Lower lobe of right lung (tissue), 2 donors: ENCODE data around the gene SERPINA4. TPM values are rescaled to one million over a fixed set of nuclear protein-coding genes. Genes with fewer than 3 reads are reported as not detected.

Experiments
- ATAC-seq, 2 donors: fragments of 200-7000 bp; cut with Tn5 transposase; one replicate each; pipeline ENCODE4 v1.9.1; 2020 to 2022; ENCODE audit warnings: mild to moderate bottlenecking in 2 of 2, moderate library complexity in 2 of 2
- DNase-seq: peaks from one replicate; pipeline ENCODE4 v3.0.0-alpha.2; 2020
- H3K27ac ChIP-seq: fragments of 200-600 bp; one replicate; pipeline ENCODE4 v1.8.0; 2022
- H3K27me3 ChIP-seq: fragments of 200-600 bp; one replicate; pipeline ENCODE4 v1.8.0; 2022; ENCODE audit warnings: low read depth
- H3K36me3 ChIP-seq: fragments of 200-600 bp; one replicate; pipeline ENCODE4 v1.8.0; 2022; ENCODE audit warnings: mild to moderate bottlenecking
- H3K4me1 ChIP-seq: fragments of 200-600 bp; one replicate; pipeline ENCODE4 v1.8.0; 2022
- H3K4me3 ChIP-seq: fragments of 200-600 bp; one replicate; pipeline ENCODE4 v1.8.0; 2022; ENCODE audit warnings: mild to moderate bottlenecking
- H3K9me3 ChIP-seq: fragments of 200-600 bp; one replicate; pipeline ENCODE4 v1.8.0; 2022
- intact Hi-C: fragments of 100-400 bp; cut with DNase I; formaldehyde crosslinking; loops from one replicate; pipeline ENCODE4 v1.11.0; 2022
- total RNA-seq: library from RNA; stranded (reverse); fragmentation: NEBNext Ultra II Directional; extraction: Animal tissue kit (Norgen Biotek cat#: 25700); gene quantifications from one replicate; pipeline ENCODE4 v1.2.1, GENCODE V29; 2021
- TF ChIP-seq, protein P1 (sequence below): fragments of 200-600 bp; IDR thresholded peaks from one replicate; pipeline ENCODE4 v1.8.0; 2022; ENCODE audit warnings: antibody characterized with exemption, mild to moderate bottlenecking
- donor health status: DM: no; HTN: yes; CAD: no; lungs with severe emphysema.

Gene SERPINA4
- total RNA-seq, 1 donor from 2014 or later, result not detected

DNA sequence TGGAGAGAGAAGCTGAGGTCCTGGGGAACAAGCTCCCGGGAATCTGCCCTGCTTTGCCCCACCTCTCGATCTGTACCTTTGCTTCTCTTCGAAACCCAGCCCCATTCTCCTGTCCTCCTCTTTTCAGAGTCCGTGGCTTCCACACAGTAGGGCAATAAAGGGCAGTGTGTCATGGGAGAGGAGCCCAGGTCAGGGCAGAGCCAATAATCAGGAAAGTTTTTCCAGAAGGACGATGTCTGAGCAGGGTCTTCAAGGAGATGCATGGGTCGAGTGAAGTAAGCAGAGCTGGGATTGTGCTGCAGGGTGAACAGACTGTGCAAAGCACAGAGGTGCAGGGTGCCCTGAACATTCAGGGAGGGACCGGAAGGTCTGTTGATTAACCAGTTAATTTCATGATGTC lies 22.1 kb upstream of the SERPINA4 start:
- DNase-seq (no peak), ATAC-seq (no peak)
- Histone ChIP-seq H3K4me1 (no peaks in the 10 kb centered on the region), H3K4me3 (no peak overlapping the region), H3K27me3 (peaks cover 10% of the 10 kb centered on the region), H3K9me3 (no peaks in the 10 kb centered on the region), H3K27ac (no peak overlapping the region), H3K36me3 (no peaks in the 10 kb centered on the region)
- TF ChIP-seq, protein P1, sequence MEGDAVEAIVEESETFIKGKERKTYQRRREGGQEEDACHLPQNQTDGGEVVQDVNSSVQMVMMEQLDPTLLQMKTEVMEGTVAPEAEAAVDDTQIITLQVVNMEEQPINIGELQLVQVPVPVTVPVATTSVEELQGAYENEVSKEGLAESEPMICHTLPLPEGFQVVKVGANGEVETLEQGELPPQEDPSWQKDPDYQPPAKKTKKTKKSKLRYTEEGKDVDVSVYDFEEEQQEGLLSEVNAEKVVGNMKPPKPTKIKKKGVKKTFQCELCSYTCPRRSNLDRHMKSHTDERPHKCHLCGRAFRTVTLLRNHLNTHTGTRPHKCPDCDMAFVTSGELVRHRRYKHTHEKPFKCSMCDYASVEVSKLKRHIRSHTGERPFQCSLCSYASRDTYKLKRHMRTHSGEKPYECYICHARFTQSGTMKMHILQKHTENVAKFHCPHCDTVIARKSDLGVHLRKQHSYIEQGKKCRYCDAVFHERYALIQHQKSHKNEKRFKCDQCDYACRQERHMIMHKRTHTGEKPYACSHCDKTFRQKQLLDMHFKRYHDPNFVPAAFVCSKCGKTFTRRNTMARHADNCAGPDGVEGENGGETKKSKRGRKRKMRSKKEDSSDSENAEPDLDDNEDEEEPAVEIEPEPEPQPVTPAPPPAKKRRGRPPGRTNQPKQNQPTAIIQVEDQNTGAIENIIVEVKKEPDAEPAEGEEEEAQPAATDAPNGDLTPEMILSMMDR, result no peak
- intact Hi-C loops, result no loop called here

DNA sequence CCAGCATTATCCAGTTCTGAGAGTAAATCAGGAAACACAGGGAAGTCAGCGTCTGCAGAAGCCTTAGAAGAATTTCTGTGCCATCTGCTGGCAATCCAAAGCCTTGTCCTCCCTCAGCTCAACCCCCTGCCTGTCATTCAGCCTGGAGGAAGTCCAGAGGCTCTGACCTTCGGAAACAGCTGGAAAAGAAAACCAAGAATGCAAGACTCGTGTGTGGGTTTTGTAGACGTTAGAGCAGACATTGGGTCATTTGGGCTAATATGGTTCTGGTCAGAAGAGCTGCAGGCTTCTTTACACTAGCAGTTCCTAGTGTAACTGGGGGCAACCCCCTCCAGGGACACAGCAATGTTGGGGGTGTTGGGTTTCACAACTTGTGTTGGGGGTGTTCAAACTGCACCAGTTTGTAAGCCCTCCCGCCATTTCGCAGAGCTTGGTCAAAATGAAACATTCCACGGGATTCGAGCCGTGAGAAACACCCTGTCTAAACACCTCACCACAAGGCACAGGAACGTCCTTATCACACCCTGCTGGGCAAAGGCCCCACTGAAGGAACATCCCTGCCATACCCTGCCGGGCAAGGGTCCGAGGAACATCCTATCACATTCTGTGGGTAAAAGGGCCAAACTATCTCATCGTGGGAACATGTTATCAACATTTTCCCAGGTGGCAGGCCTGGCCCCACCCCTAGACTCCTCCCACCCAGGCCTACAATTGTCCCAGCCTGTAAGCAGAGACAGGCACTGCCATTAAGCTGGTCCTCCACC lies 21.0 kb upstream of the SERPINA4 start:
- H3K36me3 ChIP-seq, result no peaks in the 10 kb centered on the region
- ATAC-seq, result peak in 1 of 2 donors; percentile 14
- no peaks in the 10 kb centered on the region for H3K4me1 ChIP-seq
- H3K9me3 ChIP-seq, result no peaks in the 10 kb centered on the region
- TF ChIP-seq, protein P1, result no peak
- intact Hi-C loops, result no loop called here
- no peak overlapping the region for H3K27ac ChIP-seq
- no peak overlapping the region for H3K4me3 ChIP-seq
- peaks cover 12% of the 10 kb centered on the region for H3K27me3 ChIP-seq
- DNase-seq, result no peak

DNA sequence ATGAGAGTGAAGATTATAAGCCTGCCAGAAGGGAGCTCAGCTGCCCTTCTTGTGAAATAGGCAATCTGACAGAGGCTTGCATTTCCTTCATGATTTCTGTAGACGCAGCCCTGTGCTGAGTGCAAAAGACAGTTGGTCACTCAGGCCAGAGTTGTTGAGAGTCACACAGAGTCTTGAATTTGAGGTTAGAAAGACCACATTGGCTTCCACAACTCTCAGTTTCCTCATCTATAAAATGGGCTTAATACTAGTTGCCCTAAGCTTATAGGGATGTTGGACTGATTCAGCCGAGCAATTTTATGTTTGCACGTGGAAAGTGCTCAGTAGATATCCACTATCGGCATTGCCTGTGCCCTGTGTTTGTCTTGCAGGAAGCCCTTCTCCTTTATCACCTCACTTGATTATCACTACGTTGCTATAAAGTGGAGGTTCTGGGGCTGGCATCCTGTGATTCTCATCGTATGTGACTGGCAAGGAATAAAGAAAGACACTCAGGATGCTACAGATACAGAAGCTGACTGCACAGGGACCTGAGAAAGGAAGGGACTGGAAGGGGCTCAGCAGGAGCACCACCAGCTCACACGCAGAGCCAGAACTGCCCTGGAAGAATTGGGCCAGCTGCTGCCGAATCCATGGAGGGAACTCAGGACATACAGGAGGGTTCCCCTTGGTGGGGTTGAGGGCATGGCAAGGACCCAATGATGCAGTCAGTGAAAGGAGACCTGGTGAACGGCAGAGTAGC lies 19.8 kb upstream of the SERPINA4 start:
- TF ChIP-seq, protein P1, result no peak
- ATAC-seq, result no peak
- H3K36me3 ChIP-seq, result no peaks in the 10 kb centered on the region
- intact Hi-C loops, result no loop called here
- no peak overlapping the region for H3K27ac ChIP-seq
- H3K9me3 ChIP-seq, result no peaks in the 10 kb centered on the region
- peaks cover 11% of the 10 kb centered on the region for H3K27me3 ChIP-seq
- DNase-seq, result no peak
- no peak overlapping the region for H3K4me3 ChIP-seq
- H3K4me1 ChIP-seq, result no peaks in the 10 kb centered on the region

DNA sequence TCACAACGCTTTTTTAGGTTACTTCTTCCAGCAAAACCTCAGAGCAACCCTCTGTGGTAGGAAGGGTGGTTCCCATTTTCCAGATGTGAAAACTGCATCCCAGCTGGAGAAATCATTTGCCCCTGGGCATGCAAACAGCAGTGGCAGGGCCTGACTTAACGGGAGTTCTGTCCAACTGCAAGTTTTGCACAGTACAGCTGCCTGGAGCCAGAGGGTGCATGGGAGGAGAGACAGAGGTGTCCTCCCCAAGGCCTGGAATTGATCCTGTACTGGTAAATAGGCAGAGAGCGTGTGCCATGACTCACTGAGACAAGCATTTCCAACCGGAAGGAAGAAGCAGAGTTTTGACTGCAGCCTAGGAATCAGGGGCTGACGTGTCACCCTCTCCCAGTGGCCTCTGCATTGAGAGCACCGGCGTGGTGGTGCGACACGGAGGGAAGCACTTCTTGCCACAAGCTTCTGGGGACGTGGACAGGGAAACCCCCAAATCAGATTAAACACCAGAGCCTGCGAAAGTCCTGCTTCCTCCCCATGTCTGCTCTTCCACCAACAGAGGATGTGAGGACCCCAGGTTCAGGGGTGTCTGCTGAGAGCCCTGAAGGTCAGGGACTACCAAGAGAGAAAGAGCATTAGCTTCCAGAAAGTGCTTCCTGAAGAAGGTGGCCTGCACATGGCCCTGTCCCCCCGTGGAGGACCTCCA lies 19.0 kb upstream of the SERPINA4 start:
- intact Hi-C loops, result no loop called here
- Histone ChIP-seq H3K9me3 (no peaks in the 10 kb centered on the region), H3K36me3 (no peaks in the 10 kb centered on the region), H3K4me3 (no peak overlapping the region), H3K27ac (no peak overlapping the region), H3K27me3 (peaks cover 11% of the 10 kb centered on the region), H3K4me1 (no peaks in the 10 kb centered on the region)
- no peak for ATAC-seq
- TF ChIP-seq, protein P1, result no peak
- DNase-seq, result no peak

DNA sequence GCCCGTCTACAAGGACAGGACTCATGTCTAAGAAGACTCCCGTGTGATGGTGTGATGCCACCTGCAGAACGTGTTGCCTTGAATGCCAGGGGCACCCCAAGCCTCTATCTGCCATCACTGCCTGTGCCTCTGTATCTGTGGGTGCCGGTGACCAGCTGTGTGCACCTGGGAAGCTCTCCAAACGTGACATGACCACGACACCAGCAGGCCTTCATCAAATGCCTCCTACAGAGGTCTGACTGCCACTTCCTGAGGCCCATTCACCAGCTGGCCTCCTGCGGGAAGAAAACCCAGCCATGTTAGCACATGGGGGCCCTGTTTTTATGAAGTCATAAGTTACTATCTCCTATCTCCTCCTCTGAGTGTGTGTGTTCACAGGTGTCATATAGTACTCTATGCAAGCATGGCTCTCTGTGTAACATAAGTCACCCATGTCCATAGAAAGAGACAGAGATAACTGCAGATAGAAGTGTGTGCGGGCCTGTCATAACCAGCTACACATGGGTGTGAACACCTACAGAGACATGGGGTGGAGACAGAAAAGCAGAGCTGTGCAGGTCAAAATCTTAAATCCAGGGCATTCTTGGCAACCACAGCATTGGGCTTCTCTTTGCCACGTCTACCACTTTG lies 18.3 kb upstream of the SERPINA4 start:
- intact Hi-C loops, result no loop called here
- ATAC-seq (no peak), DNase-seq (no peak)
- Histone ChIP-seq H3K27me3 (peaks cover 11% of the 10 kb centered on the region), H3K27ac (no peak overlapping the region), H3K4me3 (no peak overlapping the region), H3K4me1 (no peaks in the 10 kb centered on the region), H3K9me3 (no peaks in the 10 kb centered on the region), H3K36me3 (no peaks in the 10 kb centered on the region)
- TF ChIP-seq, protein P1, result no peak
